K562 (cell line): Measurements from ENCODE around the gene STRA8. TPM values are rescaled to one million over a fixed set of nuclear protein-coding genes. Genes with fewer than 3 reads are reported as not detected.

Experiments
- ATAC-seq: fragments of 200-7000 bp; cut with Tn5 transposase; 3 replicates; pipeline ENCODE4 v1.9.1; 2020; ENCODE audit warnings: moderate library complexity
- BruUV-seq: library from RNA; stranded (reverse); fragments of 400-500 nt; replicated peaks from 2 replicates; lab custom pipeline; 2021; lab: Mats Ljungman, UMichigan
- CTCF ChIA-PET: fragments of 300-600 bp; formaldehyde crosslinking; extraction: SDS; loops from one replicate; lab custom pipeline; 2021; ENCODE audit warnings: low intra/inter-chr PET ratio; lab: Yijun Ruan, JAX
- POLR2A ChIA-PET: fragments of 300-600, 350-650 bp; sonication (Branson Sonifier 250); formaldehyde crosslinking; extraction: SDS; loops from one replicate; lab custom pipeline; 2021; ENCODE audit warnings: antibody characterized with exemption, inconsistent platforms; lab: Yijun Ruan, JAX
- DNase-seq, 4 experiments: peaks; one replicate each; pipeline versions ENCODE4 v3.0.0 to v3.0.0-alpha.2; 2011 to 2018; ENCODE audit warnings: low spot score in 3 of 4, mixed read lengths in 3 of 4; ENCODE audit errors: extremely low read depth in 1 of 4
- FAIRE-seq: peaks from 2 replicates; lab custom pipeline; 2011; peaks lifted over from hg19 to GRCh38; lab: Jason Lieb, UNC
- H2AFZ ChIP-seq: 2 replicates; pipeline ENCODE4 v1.6.0; 2011; ENCODE audit warnings: low read depth, low read length, control low read depth, inconsistent platforms
- H3K27ac ChIP-seq: fragments of 200-600 bp; 3 replicates; pipeline ENCODE4 v1.8.0; 2011; ENCODE audit warnings: low read depth, mild to moderate bottlenecking, control low read depth, inconsistent platforms, low read length, moderate library complexity, mixed read lengths; ENCODE audit errors: extremely low read depth
- H3K27me3 ChIP-seq, 2 experiments: fragments of 300-600 bp in 1 of 2; 2 replicates in 1 of 2; 3 replicates in 1 of 2; pipeline versions ENCODE4 v1.6.0 to v1.8.0; 2011; ENCODE audit warnings: inconsistent platforms in 2 of 2, low read length in 2 of 2, mild to moderate bottlenecking in 1 of 2, mixed read lengths in 1 of 2, moderate library complexity in 1 of 2; ENCODE audit not compliant: control insufficient read depth in 2 of 2, insufficient read depth in 2 of 2
- H3K36me3 ChIP-seq: fragments of 300-600 bp; 3 replicates; pipeline ENCODE4 v1.8.0; 2011; ENCODE audit warnings: mild to moderate bottlenecking, low read length, inconsistent platforms; ENCODE audit not compliant: control insufficient read depth, insufficient read depth
- H3K4me1 ChIP-seq, 2 experiments: fragments of 200-600 bp in 1 of 2; replicated peaks in 1 of 2; 2 replicates in 1 of 2; 3 replicates in 1 of 2; pipeline versions ENCODE4 v1.5.1 to v1.8.0; 2011; ENCODE audit warnings: inconsistent platforms in 2 of 2, low read length in 2 of 2, mild to moderate bottlenecking in 1 of 2, mixed read lengths in 1 of 2, moderate library complexity in 1 of 2; ENCODE audit not compliant: control insufficient read depth in 2 of 2, insufficient read depth in 2 of 2
- H3K4me2 ChIP-seq: 2 replicates; pipeline ENCODE4 v1.6.1; 2011; ENCODE audit warnings: low read length, control low read depth, inconsistent platforms, mixed read lengths; ENCODE audit not compliant: insufficient read depth
- H3K4me3 ChIP-seq: fragments of 200-600 bp; sonication (generic), shearing (Covaris generic); 2 replicates; pipeline ENCODE4 v1.5.1; 2016; ENCODE audit warnings: control low read depth, inconsistent platforms
- H3K79me2 ChIP-seq: fragments of 200-600 bp; 3 replicates; pipeline ENCODE4 v1.8.0; 2011; ENCODE audit warnings: low read length, inconsistent platforms; ENCODE audit not compliant: control insufficient read depth, insufficient read depth
- H3K9ac ChIP-seq, 2 experiments: 2 replicates each; pipeline versions ENCODE4 v1.6.0 to v1.6.1; 2011; ENCODE audit warnings: low read depth in 2 of 2, low read length in 2 of 2, control low read depth in 1 of 2, inconsistent platforms in 1 of 2, mild to moderate bottlenecking in 1 of 2, mixed read lengths in 1 of 2; ENCODE audit not compliant: insufficient read depth in 1 of 2
- H3K9me1 ChIP-seq: one replicate; pipeline ENCODE4 v1.6.0; 2011; ENCODE audit warnings: inconsistent platforms, mild to moderate bottlenecking, low read length, moderate library complexity; ENCODE audit not compliant: control insufficient read depth, insufficient read depth
- H3K9me3 ChIP-seq: replicated peaks from 2 replicates; pipeline ENCODE4 v1.5.1; 2011; ENCODE audit warnings: low read depth, low read length, inconsistent platforms; ENCODE audit not compliant: control insufficient read depth, insufficient read depth
- H4K20me1 ChIP-seq: replicated peaks from 2 replicates; pipeline ENCODE4 v1.6.1; 2011; ENCODE audit warnings: low read length, inconsistent platforms, mixed read lengths; ENCODE audit not compliant: control insufficient read depth, insufficient read depth
- BMI1 ChIP-seq: fragments of 150-350 bp; IDR thresholded peaks from 2 replicates; pipeline ENCODE4 v1.6.1; 2014; ENCODE audit warnings: low read length
- FOXK2 ChIP-seq, 2 experiments: fragments of 450-650 bp; IDR thresholded peaks in 1 of 2; conservative IDR thresholded peaks in 1 of 2; 2 replicates each; pipeline ENCODE4 v1.6.1; 2016; ENCODE audit warnings: low read depth in 2 of 2, mild to moderate bottlenecking in 1 of 2
- HIVEP1 ChIP-seq: fragments of 250-450 bp; sonication (Bioruptor Pico); IDR thresholded peaks from 2 replicates; pipeline ENCODE4 v1.4.0; 2020; ENCODE audit warnings: mild to moderate bottlenecking
- MIER1 ChIP-seq: fragments of 450-650 bp; IDR thresholded peaks from 2 replicates; pipeline ENCODE4 v1.6.1; 2016; ENCODE audit warnings: antibody characterized with exemption, mild to moderate bottlenecking, low read depth
- NFXL1 ChIP-seq: fragments of 450-650 bp; formaldehyde crosslinking; IDR thresholded peaks from 2 replicates; pipeline ENCODE4 v1.4.0; 2021; ENCODE audit warnings: mild to moderate bottlenecking
- PRMT5 ChIP-seq: sonication (generic); formaldehyde crosslinking; IDR thresholded peaks from 2 replicates; pipeline ENCODE4 v1.5.0; 2020; ENCODE audit warnings: missing genetic modification reagents
- PTTG1 ChIP-seq: fragments of 450-650 bp; IDR thresholded peaks from 2 replicates; pipeline ENCODE4 v1.6.1; 2016; ENCODE audit warnings: low read depth, mild to moderate bottlenecking, missing genetic modification characterization, missing compliant biosample characterization
- SRSF3 ChIP-seq: fragments of 200-400 bp; formaldehyde crosslinking; IDR thresholded peaks from 2 replicates; pipeline ENCODE4 v1.6.1; 2016; ENCODE audit warnings: mild to moderate bottlenecking, low read length, moderate library complexity; ENCODE audit not compliant: insufficient read depth
- TEAD2 ChIP-seq: fragments of 450-650 bp; IDR thresholded peaks from 2 replicates; pipeline ENCODE4 v1.6.1; 2016; ENCODE audit warnings: missing genetic modification characterization, control low read depth, missing compliant biosample characterization
- WHSC1 ChIP-seq: IDR thresholded peaks from one replicate; pipeline ENCODE4 v1.6.1; 2012; ENCODE audit warnings: low read length, control low read depth, inconsistent platforms
- YY1 ChIP-seq, 3 experiments: IDR thresholded peaks; 2 replicates each; pipeline ENCODE4 v1.6.1; 2011; ENCODE audit warnings: low read length in 2 of 3, mild to moderate bottlenecking in 2 of 3, moderate library complexity in 2 of 3, borderline replicate concordance in 1 of 3, control low read depth in 1 of 3, low read depth in 1 of 3; ENCODE audit not compliant: insufficient read depth in 3 of 3, insufficient replicate concordance in 2 of 3, control insufficient read depth in 1 of 3, insufficient read length in 1 of 3; ENCODE audit errors: extremely low read depth in 1 of 3
- WGBS: fragments of 100-300 bp; shearing (Covaris generic); methylation state at CpG from one replicate; pipeline ENCODE4 v1.1.6; 2016; ENCODE audit warnings: low coverage, mixed read lengths; ENCODE audit not compliant: insufficient coverage; ENCODE audit errors: missing lambda C conversion rate; 5-methylcytosine and 5-hydroxymethylcytosine counted together
- in situ Hi-C: fragments of 300-500 bp; cut with MboI; formaldehyde crosslinking; loops from 4 replicates; pipeline ENCODE4 v1.15.0; 2018; ENCODE audit warnings: inconsistent platforms, mixed read lengths
- intact Hi-C: fragments of 100-400 bp; cut with micrococcal nuclease; formaldehyde crosslinking; loops from 2 replicates; pipeline ENCODE4 v1.14.2; 2022
- polyA plus RNA-seq, 8 experiments: library from polyadenylated mRNA; depleted of rRNA in 4 of 8; stranded (reverse) in 5 of 8; unstranded in 3 of 8; fragments of >200 nt; fragmentation: Nextera tagmentation in 2 of 8; fragmentation: Illumina TruSeq in 1 of 8; extraction: Ambion mirVana in 2 of 8; extraction: Trizol in 1 of 8; gene quantifications; 2 replicates each; pipeline versions ENCODE4 v1.2.1 to v1.2.3, GENCODE V29; 2011 to 2014; ENCODE audit warnings: inconsistent platforms in 1 of 8, missing spikeins in 1 of 8
- total RNA-seq, 7 experiments: library from RNA; depleted of rRNA in 6 of 7; stranded (reverse); fragments of >200 nt in 6 of 7; fragmentation: Illumina TruSeq in 2 of 7; extraction: Trizol in 2 of 7; gene quantifications; 2 replicates each; pipeline versions ENCODE4 v1.2.1 to v1.2.3, GENCODE V29; 2011 to 2021; ENCODE audit warnings: low replicate concordance in 1 of 7
- TF ChIP-seq, protein P1 (sequence below): fragments of 250-450 bp; sonication (Bioruptor Pico); IDR thresholded peaks from 2 replicates; pipeline ENCODE4 v1.4.0; 2020; ENCODE audit warnings: borderline replicate concordance
- TF ChIP-seq, protein P2 (sequence below): fragments of 250-450 bp; sonication (Bioruptor Pico); IDR thresholded peaks from 2 replicates; pipeline ENCODE4 v1.4.0; 2020; ENCODE audit warnings: mild to moderate bottlenecking
- TF ChIP-seq, protein P3 (sequence below): fragments of 450-650 bp; formaldehyde crosslinking; IDR thresholded peaks from 2 replicates; pipeline ENCODE4 v1.4.0; 2020; ENCODE audit warnings: mild to moderate bottlenecking, moderate library complexity
- TF ChIP-seq, protein P4 (sequence below): sonication (generic); formaldehyde crosslinking; IDR thresholded peaks from 2 replicates; pipeline ENCODE4 v1.8.1; 2023; ENCODE audit warnings: mild to moderate bottlenecking, missing genetic modification reagents

The STRA8 gene
- total and polyA plus RNA-seq, 9 of the 15 experiments (the other 6 are each of a cell fraction or from before 2014, with no cell fraction given), result not detected

DNA sequence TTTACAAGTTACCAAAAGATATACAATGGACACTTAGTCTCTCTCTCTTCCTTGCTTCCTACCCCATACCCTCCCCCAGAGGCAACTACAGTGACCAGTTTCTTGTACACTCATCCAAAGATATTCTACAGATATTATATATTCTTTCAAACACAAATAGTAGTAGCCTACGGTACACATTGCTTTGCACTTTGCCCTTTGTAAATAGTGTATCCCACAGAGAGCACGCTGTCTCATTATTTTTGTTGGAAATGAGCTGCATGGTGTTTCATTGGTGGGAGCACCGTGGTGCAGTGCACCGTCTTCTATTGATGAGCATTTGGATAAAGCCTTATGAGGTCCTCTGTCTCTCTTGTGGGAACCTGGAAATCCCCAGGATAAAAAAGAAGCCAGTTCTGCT is 24.2 kb downstream of the STRA8 start:
- H3K36me3 ChIP-seq, result no peaks in the 10 kb centered on the region
- no peak overlapping the region for H3K4me2 ChIP-seq
- no peaks in the 10 kb centered on the region for H3K9me1 ChIP-seq
- H3K27me3 ChIP-seq, result peaks cover 59 to 90% of the 10 kb centered on the region in 2 experiments
- ChIA-PET CTCF (no interaction called here), POLR2A (interaction anchor here (0.6 to 1.3 kb wide), 3 partner anchors 11 to 21 kb away, joined by 3 to 4 read pairs (median 3); no protein-coding TSS in a partner anchor)
- no peak overlapping the region for H3K27ac ChIP-seq
- in situ Hi-C loops (no loop called here), intact Hi-C loops (no loop called here)
- no TSS peak for BruUV-seq
- no peak overlapping the region for H3K9ac ChIP-seq
- H4K20me1 ChIP-seq, result no peaks in the 10 kb centered on the region
- H3K9me3 ChIP-seq, result no peaks in the 10 kb centered on the region
- H2AFZ ChIP-seq, result no peak overlapping the region
- DNase-seq (no peak), ATAC-seq (no peak), FAIRE-seq (no peak)
- WGBS, result under 1% methylated on average over 4 of the region's 4 CpGs
- H3K4me1 ChIP-seq, result no peaks in the 10 kb centered on the region
- no peaks in the 10 kb centered on the region for H3K79me2 ChIP-seq
- no peak overlapping the region for H3K4me3 ChIP-seq
- TF ChIP-seq, protein P1, sequence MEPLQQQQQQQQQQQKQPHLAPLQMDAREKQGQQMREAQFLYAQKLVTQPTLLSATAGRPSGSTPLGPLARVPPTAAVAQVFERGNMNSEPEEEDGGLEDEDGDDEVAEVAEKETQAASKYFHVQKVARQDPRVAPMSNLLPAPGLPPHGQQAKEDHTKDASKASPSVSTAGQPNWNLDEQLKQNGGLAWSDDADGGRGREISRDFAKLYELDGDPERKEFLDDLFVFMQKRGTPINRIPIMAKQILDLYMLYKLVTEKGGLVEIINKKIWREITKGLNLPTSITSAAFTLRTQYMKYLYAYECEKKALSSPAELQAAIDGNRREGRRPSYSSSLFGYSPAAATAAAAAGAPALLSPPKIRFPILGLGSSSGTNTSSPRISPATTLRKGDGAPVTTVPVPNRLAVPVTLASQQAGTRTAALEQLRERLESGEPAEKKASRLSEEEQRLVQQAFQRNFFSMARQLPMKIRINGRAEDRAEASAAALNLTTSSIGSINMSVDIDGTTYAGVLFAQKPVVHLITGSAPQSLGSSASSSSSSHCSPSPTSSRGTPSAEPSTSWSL (CRISPR knock-in tag), result no peak
- no peak for TF ChIP-seq MIER1
- TF ChIP-seq SRSF3, result no peak
- no peak for TF ChIP-seq FOXK2 (conservative IDR thresholded peaks at IDR 0.05 in 1 of 2, IDR thresholded peaks at IDR 0.05 in 1 of 2; ENCODE audit: low read depth in 2 of 2)
- TF ChIP-seq, protein P2, sequence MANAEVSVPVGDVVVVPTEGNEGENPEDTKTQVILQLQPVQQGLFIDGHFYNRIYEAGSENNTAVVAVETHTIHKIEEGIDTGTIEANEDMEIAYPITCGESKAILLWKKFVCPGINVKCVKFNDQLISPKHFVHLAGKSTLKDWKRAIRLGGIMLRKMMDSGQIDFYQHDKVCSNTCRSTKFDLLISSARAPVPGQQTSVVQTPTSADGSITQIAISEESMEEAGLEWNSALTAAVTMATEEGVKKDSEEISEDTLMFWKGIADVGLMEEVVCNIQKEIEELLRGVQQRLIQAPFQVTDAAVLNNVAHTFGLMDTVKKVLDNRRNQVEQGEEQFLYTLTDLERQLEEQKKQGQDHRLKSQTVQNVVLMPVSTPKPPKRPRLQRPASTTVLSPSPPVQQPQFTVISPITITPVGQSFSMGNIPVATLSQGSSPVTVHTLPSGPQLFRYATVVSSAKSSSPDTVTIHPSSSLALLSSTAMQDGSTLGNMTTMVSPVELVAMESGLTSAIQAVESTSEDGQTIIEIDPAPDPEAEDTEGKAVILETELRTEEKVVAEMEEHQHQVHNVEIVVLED (CRISPR knock-in tag), result no peak
- TF ChIP-seq YY1 (IDR thresholded peaks at IDR 0.05; ENCODE audit: borderline replicate concordance in 1 of 3, control insufficient read depth in 1 of 3, extremely low read depth in 1 of 3, insufficient read depth in 3 of 3, insufficient read length in 1 of 3, insufficient replicate concordance in 2 of 3, low read depth in 1 of 3, low read length in 2 of 3), result no peak
- TF ChIP-seq PRMT5 (CRISPR knock-in tag), result no peak
- TF ChIP-seq WHSC1, result no peak
- no peak for TF ChIP-seq TEAD2 (tag)
- no peak for TF ChIP-seq NFXL1
- no peak for TF ChIP-seq BMI1
- TF ChIP-seq PTTG1, result no peak
- TF ChIP-seq, protein P3, sequence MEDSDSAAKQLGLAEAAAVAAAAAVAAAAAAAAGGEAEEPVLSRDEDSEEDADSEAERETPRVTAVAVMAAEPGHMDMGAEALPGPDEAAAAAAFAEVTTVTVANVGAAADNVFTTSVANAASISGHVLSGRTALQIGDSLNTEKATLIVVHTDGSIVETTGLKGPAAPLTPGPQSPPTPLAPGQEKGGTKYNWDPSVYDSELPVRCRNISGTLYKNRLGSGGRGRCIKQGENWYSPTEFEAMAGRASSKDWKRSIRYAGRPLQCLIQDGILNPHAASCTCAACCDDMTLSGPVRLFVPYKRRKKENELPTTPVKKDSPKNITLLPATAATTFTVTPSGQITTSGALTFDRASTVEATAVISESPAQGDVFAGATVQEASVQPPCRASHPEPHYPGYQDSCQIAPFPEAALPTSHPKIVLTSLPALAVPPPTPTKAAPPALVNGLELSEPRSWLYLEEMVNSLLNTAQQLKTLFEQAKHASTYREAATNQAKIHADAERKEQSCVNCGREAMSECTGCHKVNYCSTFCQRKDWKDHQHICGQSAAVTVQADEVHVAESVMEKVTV (CRISPR knock-in tag), result no peak
- no peak for TF ChIP-seq HIVEP1 (CRISPR knock-in tag)
- TF ChIP-seq, protein P4, sequence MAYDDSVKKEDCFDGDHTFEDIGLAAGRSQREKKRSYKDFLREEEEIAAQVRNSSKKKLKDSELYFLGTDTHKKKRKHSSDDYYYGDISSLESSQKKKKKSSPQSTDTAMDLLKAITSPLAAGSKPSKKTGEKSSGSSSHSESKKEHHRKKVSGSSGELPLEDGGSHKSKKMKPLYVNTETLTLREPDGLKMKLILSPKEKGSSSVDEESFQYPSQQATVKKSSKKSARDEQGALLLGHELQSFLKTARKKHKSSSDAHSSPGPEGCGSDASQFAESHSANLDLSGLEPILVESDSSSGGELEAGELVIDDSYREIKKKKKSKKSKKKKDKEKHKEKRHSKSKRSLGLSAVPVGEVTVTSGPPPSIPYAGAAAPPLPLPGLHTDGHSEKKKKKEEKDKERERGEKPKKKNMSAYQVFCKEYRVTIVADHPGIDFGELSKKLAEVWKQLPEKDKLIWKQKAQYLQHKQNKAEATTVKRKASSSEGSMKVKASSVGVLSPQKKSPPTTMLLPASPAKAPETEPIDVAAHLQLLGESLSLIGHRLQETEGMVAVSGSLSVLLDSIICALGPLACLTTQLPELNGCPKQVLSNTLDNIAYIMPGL (CRISPR knock-in tag), result no peak
